WTC11 (cell line): Measurements from ENCODE around the gene TMX4.

Source experiments
- GTF2I ChIP-seq: fragments of 250-450 bp; sonication (Bioruptor Pico); conservative IDR thresholded peaks from 2 replicates; pipeline ENCODE4 v1.4.0; 2021; ENCODE audit warnings: mild to moderate bottlenecking
- NR2C2 ChIP-seq: sonication (generic); formaldehyde crosslinking; IDR thresholded peaks from 2 replicates; pipeline ENCODE4 v1.8.0; 2022; ENCODE audit warnings: mild to moderate bottlenecking, missing genetic modification reagents
- OVOL2 ChIP-seq: fragments of 250-450 bp; sonication (Bioruptor Pico); IDR thresholded peaks from 2 replicates; pipeline ENCODE4 v1.9.0; 2021; ENCODE audit warnings: mild to moderate bottlenecking, borderline replicate concordance

DNA sequence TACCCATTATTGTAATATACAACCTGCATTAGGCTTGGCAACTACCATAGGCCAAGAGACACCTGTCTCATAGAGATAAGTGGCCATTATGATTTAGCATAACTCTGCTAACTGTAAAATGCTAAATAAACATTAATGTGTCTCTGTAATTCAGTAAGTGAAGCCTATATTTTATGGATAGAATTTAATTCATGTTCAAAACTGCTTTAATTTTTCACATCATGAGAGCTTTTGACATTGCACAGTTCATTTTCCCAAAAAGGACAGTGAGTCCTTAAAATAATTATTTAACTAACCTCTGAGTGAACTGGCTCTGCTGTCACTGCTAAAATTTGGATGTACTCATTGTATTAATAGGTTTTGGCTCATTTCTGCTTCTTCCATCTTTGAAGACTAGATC is 41.4 kb upstream of the TMX4 start:
- TF ChIP-seq NR2C2 (CRISPR knock-in tag) (no peak), OVOL2 (no peak), GTF2I (no peak)
